ENCODE data around the gene DOCK6.

DOCK6 gene

DNA sequence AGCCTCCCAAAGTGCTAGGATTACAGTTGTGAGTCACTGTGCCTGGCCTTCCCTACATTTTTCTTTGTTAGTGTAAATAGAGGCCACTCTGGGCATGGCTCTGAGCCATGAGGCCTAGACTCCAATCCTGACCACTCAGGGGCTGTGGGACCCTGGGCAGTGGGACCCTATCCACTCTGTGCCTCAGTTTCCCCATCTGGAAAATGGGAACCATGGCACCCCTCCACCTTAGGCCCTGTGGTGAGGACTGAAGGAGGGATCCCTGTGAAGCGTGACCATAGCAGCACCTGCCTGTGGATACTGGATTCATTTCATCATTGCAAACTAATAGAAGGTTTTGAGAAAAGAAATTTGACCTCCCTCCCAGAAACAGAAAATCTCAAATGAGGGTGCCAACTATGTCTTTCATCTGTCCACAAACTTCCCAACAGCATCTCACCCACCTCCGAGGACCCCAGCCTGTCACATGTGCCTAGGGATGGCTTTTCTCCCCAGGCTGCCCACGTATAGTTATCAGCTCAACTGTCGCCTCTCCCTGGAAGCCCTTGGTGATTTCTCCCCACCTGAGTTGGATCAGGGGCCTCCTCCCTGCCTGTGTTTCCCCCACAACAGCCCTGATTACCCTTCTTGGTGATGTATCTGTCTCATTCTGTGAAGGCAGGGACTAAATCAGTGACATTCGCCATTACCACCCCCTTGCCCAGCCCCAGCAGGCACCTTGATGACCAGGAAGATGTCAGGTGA is 17.3 kb downstream of the DOCK6 start:
- DNase-seq = no peak

DNA sequence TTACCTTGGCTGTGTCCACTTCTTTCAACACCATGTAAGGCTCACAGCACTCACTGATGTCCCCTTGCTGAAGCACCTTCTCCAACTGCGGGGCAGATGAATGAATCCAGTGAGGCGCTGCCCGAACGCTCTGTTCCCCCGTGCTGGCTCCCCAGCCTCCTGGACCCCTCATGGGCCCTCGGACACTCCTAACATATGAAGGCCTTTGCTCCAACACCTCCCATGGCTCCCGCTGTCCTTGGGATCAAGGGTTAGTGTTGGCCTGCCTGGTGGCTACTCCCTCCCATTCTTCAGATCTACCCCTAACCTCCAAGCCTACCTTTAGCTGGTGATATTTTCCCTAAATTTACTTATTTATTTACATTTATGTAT is 18.5 kb downstream of the DOCK6 start:
- no peak for DNase-seq

DNA sequence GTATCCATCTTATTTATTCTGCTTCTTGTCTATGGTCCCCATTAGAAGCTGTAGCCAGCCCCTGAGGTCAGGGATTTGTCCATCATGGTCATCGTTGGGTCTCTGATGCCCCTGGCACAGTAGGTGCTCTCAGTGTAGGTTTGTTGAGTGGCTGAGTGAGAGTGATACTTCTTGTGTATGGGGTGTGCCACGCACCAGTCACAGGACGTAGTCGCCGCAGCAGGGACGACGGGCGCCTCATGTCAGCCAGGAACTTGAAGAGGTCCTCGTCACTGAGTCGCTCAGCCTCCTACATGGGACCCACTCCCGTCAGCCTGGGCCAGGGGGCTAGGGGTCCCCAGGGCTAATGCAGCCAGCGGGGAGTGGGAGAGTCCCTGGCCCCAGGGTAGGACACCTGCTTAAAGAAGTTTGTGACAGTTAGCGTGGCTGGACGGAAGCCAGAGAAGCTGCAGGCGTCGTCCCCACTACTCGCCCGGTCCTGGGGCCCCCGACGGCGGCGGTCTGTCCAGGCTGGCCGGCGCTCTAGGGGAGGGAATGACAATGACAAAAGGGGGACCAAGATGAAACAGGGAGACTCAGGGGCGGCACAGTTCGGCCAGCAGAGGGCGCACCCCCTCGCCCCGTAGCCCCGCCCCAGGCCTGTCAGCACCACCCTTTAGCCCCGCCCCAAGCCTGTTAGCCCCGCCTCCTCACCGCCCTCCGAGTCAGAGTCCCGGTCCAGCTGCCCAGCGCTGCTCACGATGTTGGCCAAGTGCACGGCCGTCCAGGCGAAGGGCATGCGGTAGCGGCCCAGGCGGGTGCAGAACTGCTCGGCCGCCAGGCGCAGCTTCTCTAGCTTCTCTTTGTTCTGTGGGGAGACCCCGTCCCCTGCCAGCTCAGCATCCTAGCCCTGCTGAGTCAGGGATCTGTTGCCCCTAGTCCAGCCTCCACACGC is 19.2 kb downstream of the DOCK6 start:
- DNase-seq = peak; percentile 83

DNA sequence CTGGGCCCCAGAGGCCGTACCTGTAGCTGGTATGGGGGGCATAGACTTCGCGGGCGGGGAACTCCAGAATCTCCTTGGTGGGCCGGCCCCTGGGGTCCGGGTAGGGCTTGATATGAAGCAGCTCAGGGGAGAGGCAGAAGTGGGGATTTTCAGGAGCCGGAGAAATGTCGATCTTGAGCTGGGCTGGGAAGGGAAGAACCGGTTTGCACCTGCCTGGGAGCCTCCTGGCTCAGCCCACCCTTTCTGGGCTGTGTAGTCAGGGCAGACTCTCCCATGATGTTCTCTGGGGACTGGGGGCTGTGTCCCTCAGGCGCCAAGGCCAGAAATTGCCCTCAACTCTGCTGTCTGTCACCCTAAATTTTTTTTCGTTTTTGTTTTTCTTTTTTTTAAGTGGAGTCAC is 20.3 kb downstream of the DOCK6 start:
- DNase-seq = no peak

DNA sequence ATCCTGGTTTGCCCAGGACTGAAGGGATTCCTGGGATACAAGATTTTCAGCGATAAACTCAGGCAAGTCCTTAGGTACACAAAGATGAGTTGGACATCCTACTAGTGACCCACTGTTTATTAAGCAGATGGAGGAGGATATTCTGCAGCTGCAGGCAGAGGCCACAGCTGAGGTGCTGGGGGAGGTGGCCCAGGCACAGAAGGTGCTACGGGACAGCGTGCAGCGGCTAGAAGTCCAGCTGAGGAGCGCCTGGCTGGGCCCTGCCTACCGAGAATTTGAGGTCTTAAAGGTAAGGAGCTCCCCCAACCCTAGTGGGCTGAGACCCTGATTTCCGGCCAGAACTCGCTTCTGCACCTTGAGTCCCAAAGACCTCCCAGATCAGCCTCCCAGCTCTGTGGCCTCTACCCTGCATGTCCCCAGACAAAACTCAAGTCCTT is 22.3 kb downstream of the DOCK6 start:
- no peak for DNase-seq

DNA sequence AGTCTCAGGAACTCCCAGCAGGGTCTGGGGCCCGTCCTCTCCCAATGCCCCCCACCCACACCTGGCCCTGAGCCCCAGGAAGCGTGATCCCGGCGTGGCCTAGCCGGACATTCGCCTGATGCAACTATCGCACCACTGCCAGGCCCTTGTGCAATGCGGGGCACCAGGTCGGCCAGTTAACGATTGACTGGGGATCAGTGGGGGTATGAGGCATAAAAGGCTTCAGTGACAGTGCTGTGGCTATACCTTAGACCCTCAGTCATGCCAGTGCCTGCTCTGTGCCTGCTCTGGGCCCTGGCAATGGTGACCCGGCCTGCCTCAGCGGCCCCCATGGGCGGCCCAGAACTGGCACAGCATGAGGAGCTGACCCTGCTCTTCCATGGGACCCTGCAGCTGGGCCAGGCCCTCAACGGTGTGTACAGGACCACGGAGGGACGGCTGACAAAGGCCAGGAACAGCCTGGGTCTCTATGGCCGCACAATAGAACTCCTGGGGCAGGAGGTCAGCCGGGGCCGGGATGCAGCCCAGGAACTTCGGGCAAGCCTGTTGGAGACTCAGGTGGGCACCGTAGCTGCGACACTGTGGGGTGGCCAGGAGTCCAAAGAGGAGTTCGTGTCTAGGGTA is 22.8 kb downstream of the DOCK6 start, which contains the start of gene ANGPTL8:
Gene ANGPTL8 (plus strand): TSS at position 243 of the 624 bp plus-strand sequence. CDS start 19 bp downstream, at position 262.
- no peak for DNase-seq

DNA sequence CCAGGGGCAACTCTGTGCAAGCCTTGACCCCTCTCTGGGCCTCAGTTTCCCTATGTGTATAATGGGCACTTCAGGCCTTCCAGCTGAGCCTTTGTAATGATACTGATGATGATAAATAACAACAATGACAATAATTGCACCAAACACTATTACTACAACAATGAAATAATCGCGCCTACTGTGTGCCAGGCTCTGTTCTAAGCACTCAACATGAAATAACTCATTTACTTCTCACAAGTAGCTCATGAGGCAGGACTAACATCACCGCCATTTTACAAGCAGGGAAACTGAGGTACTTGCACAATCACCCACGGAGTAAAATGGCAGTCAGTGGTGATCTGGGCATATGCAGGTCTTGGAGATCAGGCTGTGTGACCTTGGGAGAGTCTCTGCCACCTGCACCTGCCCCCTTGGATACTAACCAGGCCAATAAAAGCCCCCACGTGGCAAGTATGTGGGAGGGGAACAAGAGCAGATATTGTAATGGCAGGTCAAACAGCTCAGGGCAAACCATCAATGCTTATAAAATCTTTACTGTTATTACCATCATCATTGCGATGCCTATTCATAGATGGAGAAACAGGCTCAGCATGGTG is 23.4 kb downstream of the DOCK6 start:
- DNase-seq = no peak

DNA sequence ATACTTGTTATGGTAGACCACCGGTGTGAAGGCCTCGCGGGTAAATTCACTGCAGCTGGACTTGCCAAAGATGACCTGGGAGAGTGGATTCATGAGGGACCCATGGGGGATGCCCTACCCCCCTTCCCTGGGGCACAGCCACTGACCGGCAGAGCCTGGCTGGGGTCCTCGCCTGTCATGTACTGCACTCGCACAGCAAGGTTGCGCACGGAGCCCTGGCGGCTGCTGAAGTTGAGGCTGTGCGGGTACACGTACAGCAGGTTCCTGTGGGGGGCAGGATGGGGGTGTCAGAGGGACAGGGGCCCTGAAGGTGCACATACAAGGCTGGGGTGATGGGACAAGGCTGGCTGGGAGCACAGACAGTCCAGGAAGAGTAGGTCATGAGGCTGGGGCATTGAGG is 24.3 kb downstream of the DOCK6 start:
- no peak for DNase-seq

DNA sequence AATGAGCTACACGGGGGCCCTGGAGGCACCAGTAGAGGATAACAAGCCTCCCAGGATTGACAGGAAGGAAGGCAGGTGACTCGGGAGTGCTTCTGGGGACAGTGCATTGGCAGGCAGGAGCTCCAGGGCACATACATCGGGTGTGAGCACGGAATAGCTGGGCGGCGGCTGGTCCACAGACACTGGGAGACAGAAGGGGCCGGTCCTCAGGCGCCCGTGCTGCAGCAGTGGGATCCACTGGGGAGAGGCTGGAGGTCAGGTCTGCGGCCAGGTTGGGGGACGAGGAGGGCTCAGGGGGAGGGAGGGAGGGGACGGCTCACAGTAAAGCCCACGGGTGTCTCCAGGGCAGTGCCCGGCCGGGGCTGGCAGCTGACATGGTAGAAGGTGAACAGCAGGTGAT is 25.0 kb downstream of the DOCK6 start:
- no peak for DNase-seq

DNA sequence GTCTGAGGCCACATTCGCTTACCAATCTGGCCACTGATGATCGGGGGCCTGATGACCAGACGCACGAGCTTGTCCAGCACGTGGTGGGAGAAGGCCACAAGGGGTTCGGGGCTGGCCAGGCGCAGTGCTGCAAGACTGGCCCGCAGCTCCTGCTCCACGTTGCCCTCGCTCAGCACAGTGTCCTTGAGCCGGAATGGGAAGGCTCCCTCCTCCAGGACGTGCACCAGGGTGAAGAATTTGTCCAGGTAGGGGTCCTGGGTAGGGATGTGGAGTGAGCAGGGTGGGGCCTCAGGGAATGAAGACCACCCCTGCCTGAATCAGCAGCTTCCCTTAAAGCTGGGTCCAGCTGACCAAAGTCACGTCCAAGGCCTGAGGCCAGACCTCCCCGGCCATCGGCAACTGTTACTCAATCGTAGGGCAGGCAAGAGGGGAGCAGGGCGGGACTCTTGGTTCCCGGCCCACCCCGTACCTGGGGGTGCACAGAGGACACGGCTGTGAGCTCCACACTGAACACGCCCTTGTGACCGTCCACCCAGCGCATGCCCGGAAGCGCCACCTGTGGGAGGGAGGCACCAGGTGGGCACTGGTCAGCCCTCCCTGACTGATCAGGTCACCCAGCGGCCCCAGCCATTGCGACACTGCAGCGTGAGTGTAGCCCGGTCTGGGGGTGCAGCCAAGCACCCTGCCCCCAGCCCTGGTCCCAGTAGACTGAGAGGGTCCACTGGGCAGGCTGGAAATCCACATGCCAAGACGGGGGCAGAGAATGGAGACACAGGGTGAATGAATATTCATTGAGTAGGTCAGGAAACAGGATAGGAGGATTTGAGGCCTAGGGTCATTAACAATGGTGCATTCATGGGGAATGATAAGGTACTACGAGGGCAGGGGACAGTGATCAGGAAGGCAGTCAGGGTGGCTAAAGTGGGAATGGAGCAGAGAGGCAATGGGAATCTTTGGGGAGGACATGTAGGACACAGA is 25.7 kb downstream of the DOCK6 start:
- DNase-seq = no peak

DNA sequence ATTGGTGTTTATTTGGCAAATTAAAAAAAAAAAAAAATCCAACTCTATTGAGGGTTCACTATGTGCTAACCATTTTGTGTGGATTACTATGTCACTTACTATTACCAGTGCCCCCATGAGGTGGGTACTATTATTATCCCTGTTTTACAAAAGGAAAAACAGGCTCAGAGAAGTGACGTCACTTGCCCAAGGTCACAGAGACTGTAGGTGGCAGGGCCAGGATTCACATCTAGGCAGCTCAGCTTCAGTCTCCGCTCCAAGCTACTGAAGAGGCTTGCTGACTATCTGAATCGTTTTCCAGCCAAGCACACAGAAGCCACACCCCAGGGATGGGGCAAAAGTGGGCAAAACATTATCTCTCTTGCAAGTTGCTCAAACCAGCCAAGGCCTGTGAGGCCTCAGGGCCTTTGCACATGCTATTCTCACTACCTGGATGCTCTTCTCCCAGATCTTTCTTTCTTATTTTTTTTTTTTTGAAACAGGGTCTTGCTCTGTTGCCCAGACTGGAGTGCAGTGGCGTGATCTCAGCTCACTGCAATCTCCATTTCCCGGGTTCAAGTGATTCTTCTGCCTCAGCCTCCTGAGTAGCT is 27.7 kb downstream of the DOCK6 start:
- no peak for DNase-seq

DNA sequence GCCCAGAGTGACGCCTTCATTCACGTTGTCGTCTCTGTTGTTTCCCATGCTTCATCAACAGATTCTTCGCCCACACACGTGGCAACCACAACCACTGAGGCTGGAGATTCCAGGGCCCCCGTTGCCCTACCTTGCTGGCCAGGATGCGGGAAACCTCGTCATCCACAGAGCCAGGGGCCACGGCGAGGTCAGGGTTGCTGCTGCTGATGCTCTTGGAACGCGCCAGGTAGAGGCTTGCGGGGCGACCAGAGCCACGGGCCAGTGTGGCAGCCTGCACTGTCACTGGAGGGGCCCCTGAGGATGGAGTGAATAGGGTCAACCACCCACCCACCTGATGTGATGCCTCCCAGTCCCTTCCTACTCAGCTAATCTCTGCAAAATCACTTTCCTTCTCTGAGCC is 29.3 kb downstream of the DOCK6 start:
- DNase-seq = no peak

DNA sequence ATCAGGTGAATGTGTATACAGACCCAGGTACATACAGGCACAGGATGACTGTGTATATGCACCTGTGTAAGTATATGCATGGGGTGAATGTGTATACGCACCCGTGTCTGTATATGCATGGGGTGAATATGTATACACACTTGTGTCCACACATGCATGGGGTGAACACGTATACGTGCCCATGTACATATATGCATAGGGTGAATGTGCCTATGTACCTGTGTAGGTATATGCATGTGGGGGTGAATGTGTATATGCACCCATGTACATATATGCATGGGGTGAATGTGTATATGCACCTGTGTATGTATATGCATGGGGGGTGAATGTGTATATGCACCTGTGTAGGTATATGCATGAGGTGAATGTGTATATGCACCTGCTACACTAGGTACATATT is 29.8 kb downstream of the DOCK6 start:
- DNase-seq = no peak

DNA sequence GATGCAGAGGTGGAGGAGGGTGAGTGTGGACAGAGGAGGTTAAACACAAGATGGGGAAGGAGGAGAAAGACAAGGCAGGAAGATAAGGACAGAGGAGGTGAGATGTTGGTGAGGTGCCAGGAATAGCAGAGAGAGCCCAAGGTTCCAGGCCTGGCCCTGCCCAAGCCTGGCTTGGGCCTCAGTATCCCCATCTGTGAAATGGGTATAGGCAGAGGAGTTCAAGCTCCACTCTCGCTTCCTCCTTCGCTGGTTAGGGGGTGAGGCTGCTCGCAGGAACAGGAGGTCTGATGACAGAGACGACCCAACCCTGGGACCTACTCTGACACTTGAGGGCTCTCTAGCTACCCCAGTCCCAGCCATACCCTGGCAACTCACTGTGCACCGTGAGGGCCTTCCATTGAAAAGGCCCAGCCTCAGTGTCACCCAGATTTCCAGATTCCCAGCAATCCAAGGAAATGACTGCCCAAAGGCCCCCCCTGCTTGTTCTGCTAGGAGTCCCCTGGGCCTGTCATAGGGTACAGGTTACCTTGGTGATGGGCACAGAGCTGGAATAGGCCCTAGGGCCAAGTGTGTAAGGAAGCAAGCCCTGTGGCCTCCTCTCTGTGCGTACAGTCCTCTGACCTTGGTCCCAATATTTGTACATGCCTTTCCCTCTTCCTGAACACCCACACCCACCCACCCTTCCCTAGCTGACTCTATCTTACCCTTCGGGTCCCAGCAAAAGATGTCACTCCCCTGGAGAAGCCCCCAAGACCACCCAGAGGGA is 31.5 kb downstream of the DOCK6 start:
- no peak for DNase-seq

DNA sequence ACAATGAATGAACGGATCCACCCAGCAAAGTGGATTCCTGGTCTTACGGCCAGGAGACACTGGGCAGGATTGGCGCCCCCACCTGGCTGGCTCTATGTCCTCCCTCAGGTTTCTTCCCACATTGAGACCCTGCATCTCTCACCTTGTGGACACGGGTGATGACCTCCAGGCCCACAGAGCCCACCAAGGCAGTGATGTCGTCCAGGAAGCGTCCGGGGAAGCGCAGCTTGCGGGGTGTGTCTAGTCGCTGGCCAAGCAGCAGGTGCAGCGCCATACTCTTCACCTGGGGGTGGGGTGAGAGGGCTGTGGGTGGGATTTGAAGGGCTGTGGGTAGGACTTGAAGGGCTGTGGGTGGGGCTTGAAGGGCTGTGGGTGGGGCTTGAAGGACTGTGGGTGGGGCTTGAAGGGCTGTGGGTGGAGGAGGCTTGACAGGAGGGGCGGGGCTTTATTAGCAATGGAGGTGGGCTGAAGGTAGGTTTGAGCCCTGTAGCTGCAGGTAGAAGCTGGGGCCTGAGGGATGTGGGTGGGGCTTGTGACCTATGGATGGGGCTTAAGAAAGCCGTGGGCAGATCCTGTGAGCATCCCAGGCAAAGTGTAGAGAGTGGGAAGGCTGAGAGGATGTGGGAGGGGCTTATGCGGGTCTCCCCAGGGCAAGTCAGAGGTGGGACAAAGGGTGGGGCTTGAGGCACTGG is 35.0 kb downstream of the DOCK6 start:
- no peak for DNase-seq

DNA sequence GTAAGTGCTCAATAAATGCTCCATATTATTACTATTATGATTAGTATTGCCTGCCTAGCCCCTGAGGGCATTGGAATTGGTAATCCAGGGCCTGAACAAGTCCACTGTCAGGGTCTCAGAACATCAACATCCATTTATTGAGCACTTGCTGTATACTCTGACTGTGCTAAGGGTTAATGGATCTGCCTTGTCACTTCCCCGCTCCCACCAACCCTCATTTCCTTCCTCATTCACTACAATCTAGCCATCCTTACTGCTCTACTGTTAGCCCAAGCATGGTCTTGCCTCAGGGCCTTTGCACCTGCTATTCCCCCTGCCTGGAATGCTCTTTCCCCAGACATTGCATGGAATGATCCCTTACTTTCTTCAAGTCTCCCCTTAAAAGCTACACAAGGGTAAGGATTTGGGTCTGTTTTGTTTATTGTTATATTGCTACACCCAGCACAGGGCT is 35.6 kb downstream of the DOCK6 start:
- DNase-seq = no peak

DNA sequence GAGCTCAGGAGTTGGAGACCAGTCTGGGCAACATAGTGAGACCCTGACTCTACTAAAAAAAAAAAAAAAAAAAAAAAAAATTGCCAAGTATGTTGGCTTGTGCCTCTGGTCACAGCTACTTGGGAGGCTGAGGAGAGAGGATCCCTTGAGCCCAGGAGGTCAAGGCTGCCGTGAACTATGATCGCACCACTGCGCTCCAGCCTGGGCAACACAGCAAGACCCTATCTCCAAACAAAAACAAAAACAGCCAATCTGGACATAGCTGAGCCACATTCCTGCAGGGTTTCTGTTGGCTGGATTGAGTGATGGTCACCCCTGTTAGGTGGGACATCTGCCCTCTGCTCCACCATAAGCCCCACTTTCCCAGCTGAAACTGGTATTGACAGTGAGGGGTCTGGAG is 36.5 kb downstream of the DOCK6 start:
- no peak for DNase-seq

DNA sequence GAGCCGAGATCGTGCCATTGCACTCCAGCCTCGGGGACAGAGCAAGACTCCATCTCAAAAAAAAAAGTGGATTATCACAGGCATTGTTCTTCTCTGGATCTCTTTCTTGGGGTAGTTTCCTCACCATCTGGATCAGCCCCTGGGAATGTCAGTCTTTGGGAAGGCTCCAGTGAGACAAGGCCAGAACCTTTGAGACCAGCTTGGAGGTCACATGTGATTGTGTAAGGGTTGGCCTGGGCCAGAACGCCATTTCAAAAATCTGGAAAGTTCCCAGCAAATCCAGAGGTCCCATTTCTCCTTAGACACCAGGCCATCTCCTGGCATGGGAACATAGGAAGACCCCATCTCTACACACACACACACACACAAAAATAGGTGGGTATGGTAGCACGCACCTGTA is 37.2 kb downstream of the DOCK6 start:
- no peak for DNase-seq

DNA sequence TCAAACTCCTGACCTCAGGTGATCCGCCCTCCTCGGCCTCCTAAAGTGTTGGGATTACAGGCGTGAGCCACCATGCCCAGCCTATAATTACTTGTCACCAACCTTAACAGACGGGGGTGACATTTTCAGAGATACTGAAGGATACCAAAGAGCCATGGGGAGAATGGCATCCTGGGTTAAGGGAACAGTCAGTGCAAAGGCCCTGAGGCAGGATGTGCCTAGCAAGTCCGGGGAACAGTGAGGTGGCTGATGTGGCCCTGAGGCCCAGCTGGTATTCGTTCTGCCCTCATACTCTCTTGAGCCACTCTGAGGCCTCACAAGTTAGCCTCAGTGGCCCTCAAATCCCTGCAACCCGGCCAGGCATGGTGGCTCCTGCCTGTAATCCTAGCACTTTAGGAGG is 37.9 kb downstream of the DOCK6 start:
- no peak for DNase-seq

DNA sequence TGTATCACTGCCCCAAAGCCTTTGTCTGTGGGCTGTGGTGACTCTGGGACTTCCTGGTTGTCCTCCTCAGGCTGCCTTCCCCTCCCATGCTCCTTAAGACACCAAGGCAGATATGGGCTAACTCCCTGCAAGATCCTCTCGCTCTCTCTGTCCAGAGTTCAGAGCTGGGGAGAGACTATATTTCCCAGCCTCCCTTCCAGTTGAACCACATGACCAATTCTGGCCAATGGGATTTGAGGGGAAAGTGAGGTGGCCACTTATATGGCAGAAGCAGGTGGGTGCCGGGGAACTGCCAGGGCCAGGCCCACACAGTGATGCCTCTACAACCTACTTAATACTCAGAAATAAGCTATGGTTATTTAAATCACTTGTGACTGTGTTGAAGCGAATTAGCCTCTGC is 39.1 kb downstream of the DOCK6 start:
- no peak for DNase-seq

Measured in activated T-cell treated with anti-CD3 and anti-CD28 coated beads for 4 hours (primary cell).